ENCODE measurements around the gene G6PC1.

DNA sequence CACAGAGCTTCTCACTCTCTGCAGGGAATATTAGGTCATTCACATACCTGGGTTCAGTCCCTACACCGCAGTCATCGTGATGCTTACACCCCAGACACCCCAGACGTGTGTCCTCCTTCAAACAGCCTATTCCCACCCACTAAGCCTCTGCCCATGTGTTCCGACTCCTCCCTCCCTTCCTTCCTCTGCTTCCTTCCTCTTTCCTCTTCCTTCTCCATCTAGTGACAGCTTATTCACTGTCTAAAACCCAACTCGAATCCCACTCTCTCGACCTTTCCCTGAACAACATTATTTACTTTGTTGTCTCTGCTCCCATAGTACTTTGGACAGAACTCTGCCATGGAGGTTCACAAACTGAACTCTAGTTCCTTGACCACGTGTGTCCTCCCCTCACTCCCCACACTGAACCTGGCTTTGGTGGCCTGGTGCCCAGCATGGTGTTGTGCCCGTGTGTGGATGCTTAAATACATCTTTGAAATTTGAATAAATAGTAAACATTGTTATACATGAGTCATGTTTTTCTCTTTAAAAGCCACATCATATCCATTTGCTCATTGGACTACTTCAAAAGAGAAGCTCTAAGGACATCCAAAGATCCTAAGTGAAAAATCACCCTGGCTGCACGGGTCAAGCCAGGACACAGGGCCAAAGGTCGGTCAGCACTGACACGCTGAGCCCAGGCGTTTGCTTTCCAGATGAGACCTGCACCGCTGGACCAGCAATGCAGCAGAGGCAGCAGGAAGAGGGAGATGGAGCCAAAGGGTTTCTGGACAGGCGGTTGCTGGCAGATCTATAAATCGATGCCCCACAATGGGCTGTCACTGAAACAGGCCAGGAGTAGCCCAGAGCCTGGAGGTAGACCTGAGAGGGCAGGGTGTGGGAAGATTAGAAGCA lies 14.1 kb upstream of the G6PC1 start:
- no peak for TF ChIP-seq POLR2AphosphoS5 (IDR thresholded peaks at IDR 0.05; ENCODE audit: low read depth, low read length)
- TF ChIP-seq POLR2A (IDR thresholded peaks at IDR 0.05; ENCODE audit: borderline replicate concordance, extremely low read depth, insufficient read depth, insufficient read length) = no peak
- TF ChIP-seq RAD21 (IDR thresholded peaks at IDR 0.05; ENCODE audit: low read depth) = no peak
- TF ChIP-seq, protein P1, sequence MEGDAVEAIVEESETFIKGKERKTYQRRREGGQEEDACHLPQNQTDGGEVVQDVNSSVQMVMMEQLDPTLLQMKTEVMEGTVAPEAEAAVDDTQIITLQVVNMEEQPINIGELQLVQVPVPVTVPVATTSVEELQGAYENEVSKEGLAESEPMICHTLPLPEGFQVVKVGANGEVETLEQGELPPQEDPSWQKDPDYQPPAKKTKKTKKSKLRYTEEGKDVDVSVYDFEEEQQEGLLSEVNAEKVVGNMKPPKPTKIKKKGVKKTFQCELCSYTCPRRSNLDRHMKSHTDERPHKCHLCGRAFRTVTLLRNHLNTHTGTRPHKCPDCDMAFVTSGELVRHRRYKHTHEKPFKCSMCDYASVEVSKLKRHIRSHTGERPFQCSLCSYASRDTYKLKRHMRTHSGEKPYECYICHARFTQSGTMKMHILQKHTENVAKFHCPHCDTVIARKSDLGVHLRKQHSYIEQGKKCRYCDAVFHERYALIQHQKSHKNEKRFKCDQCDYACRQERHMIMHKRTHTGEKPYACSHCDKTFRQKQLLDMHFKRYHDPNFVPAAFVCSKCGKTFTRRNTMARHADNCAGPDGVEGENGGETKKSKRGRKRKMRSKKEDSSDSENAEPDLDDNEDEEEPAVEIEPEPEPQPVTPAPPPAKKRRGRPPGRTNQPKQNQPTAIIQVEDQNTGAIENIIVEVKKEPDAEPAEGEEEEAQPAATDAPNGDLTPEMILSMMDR (IDR thresholded peaks at IDR 0.05 in 2 of 3, conservative IDR thresholded peaks at IDR 0.05 in 1 of 3; ENCODE audit: borderline replicate concordance in 1 of 3, insufficient read depth in 1 of 3, low read depth in 2 of 3, low read length in 2 of 3) = no peak
